Mesendoderm (in vitro differentiated cells): ENCODE results near the gene ALCAM.
A peak's percentile ranks its signal among the peaks of the same experiment; 100 is the strongest.

Experiments used
- DNase-seq: peaks from one replicate; pipeline ENCODE4 v3.0.0; 2013
- H2AK5ac ChIP-seq: 2 replicates; pipeline ENCODE4 v1.6.1; 2013; ENCODE audit warnings: low read length, inconsistent platforms
- H2BK120ac ChIP-seq: 2 replicates; pipeline ENCODE4 v1.6.1; 2013; ENCODE audit warnings: low read depth, mild to moderate bottlenecking, low read length, moderate library complexity, mixed read lengths
- H2BK15ac ChIP-seq: replicated peaks from 2 replicates; pipeline ENCODE4 v1.6.1; 2013; ENCODE audit warnings: low read depth, mild to moderate bottlenecking, moderate library complexity
- H2BK5ac ChIP-seq: 2 replicates; pipeline ENCODE4 v1.6.1; 2013; ENCODE audit warnings: low read length, inconsistent platforms
- H3K18ac ChIP-seq: 2 replicates; pipeline ENCODE4 v1.6.1; 2013; ENCODE audit warnings: mild to moderate bottlenecking, low read length, mixed read lengths
- H3K23ac ChIP-seq: one replicate; pipeline ENCODE4 v1.6.1; 2013; ENCODE audit warnings: low read length
- H3K27ac ChIP-seq: 2 replicates; pipeline ENCODE4 v1.5.1; 2013; ENCODE audit warnings: low read depth, mild to moderate bottlenecking, inconsistent platforms, low read length, moderate library complexity
- H3K27me3 ChIP-seq: 2 replicates; pipeline ENCODE4 v1.6.1; 2013; ENCODE audit warnings: low read length, control low read depth, mild to moderate bottlenecking, inconsistent platforms; ENCODE audit not compliant: insufficient read depth, poor library complexity
- H3K36me3 ChIP-seq: 2 replicates; pipeline ENCODE4 v1.6.1; 2013; ENCODE audit warnings: low read length, inconsistent platforms; ENCODE audit not compliant: control insufficient read depth, insufficient read depth
- H3K4ac ChIP-seq: one replicate; pipeline ENCODE4 v1.6.1; 2013; ENCODE audit warnings: low read depth, mild to moderate bottlenecking, low read length, moderate library complexity
- H3K4me1 ChIP-seq: 2 replicates; pipeline ENCODE4 v1.6.1; 2013; ENCODE audit warnings: low read depth, low read length, inconsistent platforms; ENCODE audit not compliant: control insufficient read depth
- H3K4me2 ChIP-seq: 2 replicates; pipeline ENCODE4 v1.6.1; 2013; ENCODE audit warnings: low read length
- H3K4me3 ChIP-seq: 2 replicates; pipeline ENCODE4 v1.5.1; 2013; ENCODE audit warnings: mild to moderate bottlenecking, low read length
- H3K56ac ChIP-seq: one replicate; pipeline ENCODE4 v1.6.1; 2013; ENCODE audit warnings: low read length
- H3K79me1 ChIP-seq: 2 replicates; pipeline ENCODE4 v1.6.1; 2013; ENCODE audit warnings: low read length, inconsistent platforms
- H3K79me2 ChIP-seq: 2 replicates; pipeline ENCODE4 v1.6.1; 2013; ENCODE audit warnings: mild to moderate bottlenecking, low read length; ENCODE audit not compliant: control insufficient read depth, insufficient read depth
- H3K9ac ChIP-seq: 2 replicates; pipeline ENCODE4 v1.6.1; 2013; ENCODE audit warnings: low read length, inconsistent platforms
- H4K5ac ChIP-seq: one replicate; pipeline ENCODE4 v1.6.1; 2013; ENCODE audit warnings: low read length
- H4K8ac ChIP-seq: one replicate; pipeline ENCODE4 v1.6.1; 2013; ENCODE audit warnings: low read depth, mild to moderate bottlenecking, control low read depth, low read length, moderate library complexity
- WGBS: extraction: QIAGEN DNeasy Blood & Tissue Kit; methylation state at CpG from one replicate; pipeline ENCODE4 v1.1.7; 2013; ENCODE audit warnings: low lambda C conversion rate, missing lambda C conversion rate; ENCODE audit not compliant: insufficient coverage; ENCODE audit errors: extremely low coverage; 5-methylcytosine and 5-hydroxymethylcytosine counted together

The ALCAM gene

GRCh38 chr3:105559856-105560255, 193.1 kb downstream of the ALCAM start:
- Histone ChIP-seq H4K8ac (no peak overlapping the region), H3K56ac (no peak overlapping the region), H3K4me2 (no peak overlapping the region), H3K27ac (no peak overlapping the region), H3K23ac (no peak overlapping the region), H2BK15ac (no peak overlapping the region), H3K27me3 (no peaks in the 10 kb centered on the region), H2BK120ac (no peak overlapping the region), H3K4me1 (no peaks in the 10 kb centered on the region), H3K79me2 (no peaks in the 10 kb centered on the region), H3K4me3 (no peak overlapping the region), H4K5ac (no peak overlapping the region), H3K79me1 (no peaks in the 10 kb centered on the region), H3K4ac (no peak overlapping the region), H3K36me3 (no peaks in the 10 kb centered on the region), H3K9ac (no peak overlapping the region), H2BK5ac (no peak overlapping the region), H2AK5ac (no peak overlapping the region), H3K18ac (no peak overlapping the region)
- WGBS, result no CpG with 5 or more reads among the region's 1 CpG
- DNase-seq, result no peak

GRCh38 chr3:105561876-105562275, 195.2 kb downstream of the ALCAM start:
- DNase-seq, result peak; percentile 26

GRCh38 chr3:105564546-105565288, 198.0 kb downstream of the ALCAM start:
- H3K9ac ChIP-seq, result no peak overlapping the region
- H3K79me2 ChIP-seq, result no peaks in the 10 kb centered on the region
- no peaks in the 10 kb centered on the region for H3K27me3 ChIP-seq
- no CpG with 5 or more reads among the region's 6 CpGs for WGBS
- H3K4me1 ChIP-seq, result no peaks in the 10 kb centered on the region
- no peak overlapping the region for H4K8ac ChIP-seq
- no peak overlapping the region for H2AK5ac ChIP-seq
- H2BK5ac ChIP-seq, result no peak overlapping the region
- no peak overlapping the region for H3K56ac ChIP-seq
- H3K4ac ChIP-seq, result no peak overlapping the region
- no peaks in the 10 kb centered on the region for H3K79me1 ChIP-seq
- H3K36me3 ChIP-seq, result no peaks in the 10 kb centered on the region
- no peak overlapping the region for H3K4me3 ChIP-seq
- H2BK120ac ChIP-seq, result no peak overlapping the region
- no peak overlapping the region for H3K23ac ChIP-seq
- H2BK15ac ChIP-seq, result no peak overlapping the region
- H3K18ac ChIP-seq, result no peak overlapping the region
- no peak overlapping the region for H3K27ac ChIP-seq
- H3K4me2 ChIP-seq, result no peak overlapping the region
- no peak for DNase-seq
- H4K5ac ChIP-seq, result no peak overlapping the region

More at GRCh38 chr3:105561876-105562275, 195.2 kb downstream of the ALCAM start:
- Histone ChIP-seq H2BK15ac (no peak overlapping the region), H3K56ac (no peak overlapping the region), H3K79me1 (no peaks in the 10 kb centered on the region), H3K4me1 (no peaks in the 10 kb centered on the region), H3K27ac (no peak overlapping the region), H3K23ac (no peak overlapping the region), H3K4ac (no peak overlapping the region), H3K27me3 (no peaks in the 10 kb centered on the region), H2AK5ac (no peak overlapping the region), H3K18ac (no peak overlapping the region), H2BK120ac (no peak overlapping the region), H4K8ac (no peak overlapping the region), H4K5ac (no peak overlapping the region), H3K9ac (no peak overlapping the region), H2BK5ac (no peak overlapping the region), H3K36me3 (no peaks in the 10 kb centered on the region), H3K79me2 (no peaks in the 10 kb centered on the region), H3K4me3 (no peak overlapping the region), H3K4me2 (no peak overlapping the region)
- WGBS, result no CpG with 5 or more reads among the region's 1 CpG

GRCh38 chr3:105571005-105571404, 204.3 kb downstream of the ALCAM start:
- no peak overlapping the region for H3K56ac ChIP-seq
- peak overlapping the region; percentile 93 for H4K8ac ChIP-seq
- DNase-seq, result no peak
- no peak overlapping the region for H3K4me2 ChIP-seq
- H3K18ac ChIP-seq, result no peak overlapping the region
- no peaks in the 10 kb centered on the region for H3K27me3 ChIP-seq
- H3K79me2 ChIP-seq, result no peaks in the 10 kb centered on the region
- H2BK5ac ChIP-seq, result no peak overlapping the region
- no CpG with 5 or more reads among the region's 5 CpGs for WGBS
- H3K36me3 ChIP-seq, result no peaks in the 10 kb centered on the region
- H4K5ac ChIP-seq, result no peak overlapping the region
- H3K4me1 ChIP-seq, result no peaks in the 10 kb centered on the region
- H2AK5ac ChIP-seq, result no peak overlapping the region
- H2BK120ac ChIP-seq, result no peak overlapping the region
- H2BK15ac ChIP-seq, result no peak overlapping the region
- H3K4ac ChIP-seq, result no peak overlapping the region
- no peaks in the 10 kb centered on the region for H3K79me1 ChIP-seq
- no peak overlapping the region for H3K9ac ChIP-seq
- no peak overlapping the region for H3K27ac ChIP-seq
- H3K4me3 ChIP-seq, result no peak overlapping the region
- no peak overlapping the region for H3K23ac ChIP-seq

- Histone ChIP-seq H4K5ac (no peak overlapping the region), H3K4ac (no peak overlapping the region), H3K36me3 (no peaks in the 10 kb centered on the region), H3K79me2 (no peaks in the 10 kb centered on the region), H2BK5ac (no peak overlapping the region), H3K27ac (no peak overlapping the region), H3K79me1 (no peaks in the 10 kb centered on the region), H3K4me1 (no peaks in the 10 kb centered on the region), H4K8ac (no peak overlapping the region), H3K27me3 (no peaks in the 10 kb centered on the region), H3K9ac (no peak overlapping the region), H3K18ac (no peak overlapping the region), H3K56ac (no peak overlapping the region), H3K23ac (no peak overlapping the region), H2BK15ac (no peak overlapping the region), H3K4me3 (no peak overlapping the region), H2AK5ac (no peak overlapping the region), H3K4me2 (no peak overlapping the region), H2BK120ac (no peak overlapping the region)
- WGBS, result no CpG with 5 or more reads among the region's 6 CpGs
- DNase-seq, result no peak
Observed at GRCh38 chr3:105572501-105572900, 205.8 kb downstream of the ALCAM start.

- no CpG with 5 or more reads among the region's 1 CpG for WGBS
- no peak overlapping the region for H3K56ac ChIP-seq
- H3K27me3 ChIP-seq, result no peaks in the 10 kb centered on the region
- no peak for DNase-seq
- H3K18ac ChIP-seq, result no peak overlapping the region
- no peak overlapping the region for H2BK5ac ChIP-seq
- no peak overlapping the region for H2AK5ac ChIP-seq
- H3K23ac ChIP-seq, result no peak overlapping the region
- H2BK120ac ChIP-seq, result no peak overlapping the region
- no peaks in the 10 kb centered on the region for H3K36me3 ChIP-seq
- no peak overlapping the region for H4K8ac ChIP-seq
- H3K4me2 ChIP-seq, result no peak overlapping the region
- H3K4ac ChIP-seq, result no peak overlapping the region
- no peaks in the 10 kb centered on the region for H3K79me1 ChIP-seq
- no peak overlapping the region for H3K27ac ChIP-seq
- no peaks in the 10 kb centered on the region for H3K4me1 ChIP-seq
- H4K5ac ChIP-seq, result no peak overlapping the region
- no peak overlapping the region for H3K9ac ChIP-seq
- H3K4me3 ChIP-seq, result no peak overlapping the region
- H3K79me2 ChIP-seq, result no peaks in the 10 kb centered on the region
- no peak overlapping the region for H2BK15ac ChIP-seq
Observed at GRCh38 chr3:105579439-105579838, 212.7 kb downstream of the ALCAM start.
